Measurements from ENCODE around the gene IGSF21. TPM values are rescaled to one million over a fixed set of nuclear protein-coding genes. Genes with fewer than 3 reads are reported as not detected.

The IGSF21 gene
- total and polyA plus RNA-seq, 4 donors = 0.31 to 1.5 (median 0.88) TPM

GRCh38 chr1:18315449-18315848, 207.9 kb downstream of the IGSF21 start:
- DNase-seq (ENCODE audit: low spot score) = no peak
- Histone ChIP-seq H3K9ac (ENCODE audit: low read depth in 1 of 2, low read length in 2 of 2) (no peak overlapping the region), H3K27me3 (ENCODE audit: control insufficient read depth in 4 of 4, insufficient read depth in 4 of 4, low read length in 3 of 4) (no peaks in the 10 kb centered on the region), H3K9me3 (ENCODE audit: control insufficient read depth in 4 of 4, low read length in 3 of 4) (no peaks in the 10 kb centered on the region), H3K4me1 (ENCODE audit: control insufficient read depth in 4 of 4, insufficient read depth in 4 of 4, low read length in 3 of 4) (peaks cover 0 to 1% (median 0%) of the 10 kb centered on the region in 4 donors), H3K27ac (ENCODE audit: low read depth in 1 of 2, low read length in 2 of 2) (no peak overlapping the region), H3K36me3 (ENCODE audit: control insufficient read depth in 4 of 4, insufficient read depth in 3 of 4, low read depth in 1 of 4, low read length in 3 of 4) (no peaks in the 10 kb centered on the region), H3K4me3 (ENCODE audit: low read depth in 1 of 3, low read length in 3 of 3) (no peak overlapping the region)
- WGBS = 84% methylated on average over 1 of the region's 1 CpG
- TF ChIP-seq TAF1 (conservative IDR thresholded peaks at IDR 0.05) = no peak
- TF ChIP-seq HNF4G (IDR thresholded peaks at IDR 0.05) = no peak
- no peak for TF ChIP-seq GABPA (IDR thresholded peaks at IDR 0.05 in 1 of 2, conservative IDR thresholded peaks at IDR 0.05 in 1 of 2)
- TF ChIP-seq FOXA1 (IDR thresholded peaks at IDR 0.05) = no peak
- no peak for TF ChIP-seq RXRA (IDR thresholded peaks at IDR 0.05)

DNA sequence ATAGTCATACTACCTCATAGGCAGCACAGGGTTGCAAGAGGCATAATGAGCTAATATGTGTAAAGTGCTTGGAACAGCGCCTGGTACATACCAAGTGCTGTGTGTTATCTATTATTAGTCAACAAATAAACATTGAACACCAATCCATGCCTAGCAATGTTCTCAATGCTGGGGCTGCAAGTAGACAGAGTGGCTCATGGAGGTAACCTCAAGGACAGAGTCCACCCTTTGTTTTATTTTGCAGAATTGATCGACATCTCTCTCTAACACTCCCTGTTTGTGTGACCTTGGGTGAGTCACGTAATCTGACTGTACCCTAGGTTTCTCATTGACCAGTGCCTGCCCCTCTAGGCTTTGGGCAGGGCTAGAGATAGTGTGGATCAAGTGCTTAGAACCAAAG, 209.2 kb downstream of the IGSF21 start:
- Histone ChIP-seq H3K9me3 (ENCODE audit: control insufficient read depth in 4 of 4, low read length in 3 of 4) (no peaks in the 10 kb centered on the region), H3K36me3 (ENCODE audit: control insufficient read depth in 4 of 4, insufficient read depth in 3 of 4, low read depth in 1 of 4, low read length in 3 of 4) (no peaks in the 10 kb centered on the region), H3K27me3 (ENCODE audit: control insufficient read depth in 4 of 4, insufficient read depth in 4 of 4, low read length in 3 of 4) (no peaks in the 10 kb centered on the region), H3K27ac (ENCODE audit: low read depth in 1 of 2, low read length in 2 of 2) (no peak overlapping the region), H3K4me1 (ENCODE audit: control insufficient read depth in 4 of 4, insufficient read depth in 4 of 4, low read length in 3 of 4) (peaks cover 0 to 1% (median 0%) of the 10 kb centered on the region in 4 donors), H3K9ac (ENCODE audit: low read depth in 1 of 2, low read length in 2 of 2) (no peak overlapping the region), H3K4me3 (ENCODE audit: low read depth in 1 of 3, low read length in 3 of 3) (no peak overlapping the region)
- 25% methylated on average over 3 of the region's 3 CpGs for WGBS
- TF ChIP-seq, protein P1, sequence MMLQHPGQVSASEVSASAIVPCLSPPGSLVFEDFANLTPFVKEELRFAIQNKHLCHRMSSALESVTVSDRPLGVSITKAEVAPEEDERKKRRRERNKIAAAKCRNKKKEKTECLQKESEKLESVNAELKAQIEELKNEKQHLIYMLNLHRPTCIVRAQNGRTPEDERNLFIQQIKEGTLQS (IDR thresholded peaks at IDR 0.05) = no peak
- TF ChIP-seq HNF4A (conservative IDR thresholded peaks at IDR 0.05) = peak; percentile 34 to 41
- DNase-seq (ENCODE audit: low spot score) = no peak

- Histone ChIP-seq H3K27me3 (ENCODE audit: control insufficient read depth in 4 of 4, insufficient read depth in 4 of 4, low read length in 3 of 4) (no peaks in the 10 kb centered on the region), H3K36me3 (ENCODE audit: control insufficient read depth in 4 of 4, insufficient read depth in 3 of 4, low read depth in 1 of 4, low read length in 3 of 4) (no peaks in the 10 kb centered on the region), H3K4me3 (ENCODE audit: low read depth in 1 of 3, low read length in 3 of 3) (no peak overlapping the region), H3K27ac (ENCODE audit: low read depth in 1 of 2, low read length in 2 of 2) (no peak overlapping the region), H3K9me3 (ENCODE audit: control insufficient read depth in 4 of 4, low read length in 3 of 4) (no peaks in the 10 kb centered on the region), H3K9ac (ENCODE audit: low read depth in 1 of 2, low read length in 2 of 2) (no peak overlapping the region), H3K4me1 (ENCODE audit: control insufficient read depth in 4 of 4, insufficient read depth in 4 of 4, low read length in 3 of 4) (peaks cover 0 to 1% (median 0%) of the 10 kb centered on the region in 4 donors)
- DNase-seq (ENCODE audit: low spot score) = no peak
- TF ChIP-seq JUND (IDR thresholded peaks at IDR 0.05) (no peak), EGR1 (IDR thresholded peaks at IDR 0.05; ENCODE audit: low read depth in 2 of 2) (no peak), CTCF (IDR thresholded peaks at IDR 0.05; ENCODE audit: low read depth, low read length, missing input control) (no peak), NR2F2 (IDR thresholded peaks at IDR 0.05) (no peak), MAX (IDR thresholded peaks at IDR 0.05) (no peak), HNF4A (conservative IDR thresholded peaks at IDR 0.05) (no peak), HNF4G (IDR thresholded peaks at IDR 0.05) (no peak), YY1 (IDR thresholded peaks at IDR 0.05) (no peak), FOXA1 (IDR thresholded peaks at IDR 0.05) (no peak), RAD21 (IDR thresholded peaks at IDR 0.05) (no peak), TAF1 (conservative IDR thresholded peaks at IDR 0.05) (no peak), GABPA (IDR thresholded peaks at IDR 0.05 in 1 of 2, conservative IDR thresholded peaks at IDR 0.05 in 1 of 2) (no peak), RXRA (IDR thresholded peaks at IDR 0.05) (no peak)
- TF ChIP-seq, protein P2, sequence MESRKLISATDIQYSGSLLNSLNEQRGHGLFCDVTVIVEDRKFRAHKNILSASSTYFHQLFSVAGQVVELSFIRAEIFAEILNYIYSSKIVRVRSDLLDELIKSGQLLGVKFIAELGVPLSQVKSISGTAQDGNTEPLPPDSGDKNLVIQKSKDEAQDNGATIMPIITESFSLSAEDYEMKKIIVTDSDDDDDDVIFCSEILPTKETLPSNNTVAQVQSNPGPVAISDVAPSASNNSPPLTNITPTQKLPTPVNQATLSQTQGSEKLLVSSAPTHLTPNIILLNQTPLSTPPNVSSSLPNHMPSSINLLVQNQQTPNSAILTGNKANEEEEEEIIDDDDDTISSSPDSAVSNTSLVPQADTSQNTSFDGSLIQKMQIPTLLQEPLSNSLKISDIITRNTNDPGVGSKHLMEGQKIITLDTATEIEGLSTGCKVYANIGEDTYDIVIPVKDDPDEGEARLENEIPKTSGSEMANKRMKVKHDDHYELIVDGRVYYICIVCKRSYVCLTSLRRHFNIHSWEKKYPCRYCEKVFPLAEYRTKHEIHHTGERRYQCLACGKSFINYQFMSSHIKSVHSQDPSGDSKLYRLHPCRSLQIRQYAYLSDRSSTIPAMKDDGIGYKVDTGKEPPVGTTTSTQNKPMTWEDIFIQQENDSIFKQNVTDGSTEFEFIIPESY (IDR thresholded peaks at IDR 0.05) = no peak
- TF ChIP-seq, protein P3, sequence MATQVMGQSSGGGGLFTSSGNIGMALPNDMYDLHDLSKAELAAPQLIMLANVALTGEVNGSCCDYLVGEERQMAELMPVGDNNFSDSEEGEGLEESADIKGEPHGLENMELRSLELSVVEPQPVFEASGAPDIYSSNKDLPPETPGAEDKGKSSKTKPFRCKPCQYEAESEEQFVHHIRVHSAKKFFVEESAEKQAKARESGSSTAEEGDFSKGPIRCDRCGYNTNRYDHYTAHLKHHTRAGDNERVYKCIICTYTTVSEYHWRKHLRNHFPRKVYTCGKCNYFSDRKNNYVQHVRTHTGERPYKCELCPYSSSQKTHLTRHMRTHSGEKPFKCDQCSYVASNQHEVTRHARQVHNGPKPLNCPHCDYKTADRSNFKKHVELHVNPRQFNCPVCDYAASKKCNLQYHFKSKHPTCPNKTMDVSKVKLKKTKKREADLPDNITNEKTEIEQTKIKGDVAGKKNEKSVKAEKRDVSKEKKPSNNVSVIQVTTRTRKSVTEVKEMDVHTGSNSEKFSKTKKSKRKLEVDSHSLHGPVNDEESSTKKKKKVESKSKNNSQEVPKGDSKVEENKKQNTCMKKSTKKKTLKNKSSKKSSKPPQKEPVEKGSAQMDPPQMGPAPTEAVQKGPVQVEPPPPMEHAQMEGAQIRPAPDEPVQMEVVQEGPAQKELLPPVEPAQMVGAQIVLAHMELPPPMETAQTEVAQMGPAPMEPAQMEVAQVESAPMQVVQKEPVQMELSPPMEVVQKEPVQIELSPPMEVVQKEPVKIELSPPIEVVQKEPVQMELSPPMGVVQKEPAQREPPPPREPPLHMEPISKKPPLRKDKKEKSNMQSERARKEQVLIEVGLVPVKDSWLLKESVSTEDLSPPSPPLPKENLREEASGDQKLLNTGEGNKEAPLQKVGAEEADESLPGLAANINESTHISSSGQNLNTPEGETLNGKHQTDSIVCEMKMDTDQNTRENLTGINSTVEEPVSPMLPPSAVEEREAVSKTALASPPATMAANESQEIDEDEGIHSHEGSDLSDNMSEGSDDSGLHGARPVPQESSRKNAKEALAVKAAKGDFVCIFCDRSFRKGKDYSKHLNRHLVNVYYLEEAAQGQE (IDR thresholded peaks at IDR 0.05) = no peak
- TF ChIP-seq, protein P1 (IDR thresholded peaks at IDR 0.05) = no peak
Observed at GRCh38 chr1:18319099-18319498, 211.5 kb downstream of the IGSF21 start.

Data from liver (tissue), 9 donors.